Nephron progenitor cell (in vitro differentiated cells): Measurements from ENCODE around the gene ESPN.
A peak's percentile ranks its signal among the peaks of the same experiment; 100 is the strongest.
"Not testable (repeated sequence)": the region's sequence is repeated elsewhere in the genome, so short reads cannot be mapped to it uniquely, and the experiment has no call there.

Experiments used
- DNase-seq: peaks from one replicate; pipeline ENCODE4 v3.0.0; 2021
- H3K27ac Mint-ChIP-seq: 2 replicates; pipeline ENCODE4 v1.8.0; 2021; ENCODE audit warnings: mild to moderate bottlenecking, moderate library complexity, mixed read lengths
- H3K27me3 Mint-ChIP-seq: 2 replicates; pipeline ENCODE4 v1.8.0; 2021; ENCODE audit warnings: mild to moderate bottlenecking, low read depth, mixed read lengths; ENCODE audit not compliant: poor library complexity
- H3K36me3 Mint-ChIP-seq: 2 replicates; pipeline ENCODE4 v1.8.0; 2021; ENCODE audit warnings: low read depth, mixed read lengths
- H3K4me1 Mint-ChIP-seq: 2 replicates; pipeline ENCODE4 v1.8.0; 2021; ENCODE audit warnings: mixed read lengths
- H3K4me3 Mint-ChIP-seq: 2 replicates; pipeline ENCODE4 v1.8.0; 2021; ENCODE audit warnings: mild to moderate bottlenecking, moderate library complexity, mixed read lengths
- H3K9me3 Mint-ChIP-seq: 2 replicates; pipeline ENCODE4 v1.8.0; 2021; ENCODE audit warnings: mild to moderate bottlenecking, moderate library complexity, mixed read lengths
- TF ChIP-seq, protein P1 (sequence below): fragments of 200-600 bp; sonication (generic); IDR thresholded peaks from 2 replicates; pipeline ENCODE4 v1.5.0; 2021; ENCODE audit warnings: antibody characterized with exemption

ESPN gene

DNA sequence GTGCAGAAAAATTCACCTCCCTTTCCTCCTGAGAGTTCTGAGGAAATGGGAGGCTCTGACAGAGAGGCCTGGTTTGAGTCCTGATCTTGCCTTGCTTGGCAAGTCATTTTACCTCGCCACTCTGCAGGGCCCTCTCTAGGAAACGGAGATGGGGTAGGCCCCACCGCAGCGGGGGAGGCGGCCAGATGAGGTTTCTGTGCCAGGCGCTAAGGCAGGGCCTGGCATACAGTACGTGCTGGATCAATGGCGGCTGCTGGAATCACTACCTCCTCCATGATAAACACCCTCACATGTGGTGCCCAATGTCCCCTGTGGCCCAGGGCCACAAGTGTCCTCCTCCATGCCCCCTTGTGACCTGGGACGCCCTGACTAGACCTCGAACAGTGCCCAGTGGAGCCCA lies 67.4 kb downstream of the ESPN start:
- no peak for DNase-seq
- H3K4me1 Mint-ChIP-seq: peaks cover 36% of the 10 kb centered on the region
- H3K9me3 Mint-ChIP-seq: no peaks in the 10 kb centered on the region
- no peak overlapping the region for H3K27ac Mint-ChIP-seq
- no peaks in the 10 kb centered on the region for H3K36me3 Mint-ChIP-seq
- H3K4me3 Mint-ChIP-seq: peak overlapping the region; percentile 83
- H3K27me3 Mint-ChIP-seq: peaks cover 27% of the 10 kb centered on the region
- TF ChIP-seq, protein P1, sequence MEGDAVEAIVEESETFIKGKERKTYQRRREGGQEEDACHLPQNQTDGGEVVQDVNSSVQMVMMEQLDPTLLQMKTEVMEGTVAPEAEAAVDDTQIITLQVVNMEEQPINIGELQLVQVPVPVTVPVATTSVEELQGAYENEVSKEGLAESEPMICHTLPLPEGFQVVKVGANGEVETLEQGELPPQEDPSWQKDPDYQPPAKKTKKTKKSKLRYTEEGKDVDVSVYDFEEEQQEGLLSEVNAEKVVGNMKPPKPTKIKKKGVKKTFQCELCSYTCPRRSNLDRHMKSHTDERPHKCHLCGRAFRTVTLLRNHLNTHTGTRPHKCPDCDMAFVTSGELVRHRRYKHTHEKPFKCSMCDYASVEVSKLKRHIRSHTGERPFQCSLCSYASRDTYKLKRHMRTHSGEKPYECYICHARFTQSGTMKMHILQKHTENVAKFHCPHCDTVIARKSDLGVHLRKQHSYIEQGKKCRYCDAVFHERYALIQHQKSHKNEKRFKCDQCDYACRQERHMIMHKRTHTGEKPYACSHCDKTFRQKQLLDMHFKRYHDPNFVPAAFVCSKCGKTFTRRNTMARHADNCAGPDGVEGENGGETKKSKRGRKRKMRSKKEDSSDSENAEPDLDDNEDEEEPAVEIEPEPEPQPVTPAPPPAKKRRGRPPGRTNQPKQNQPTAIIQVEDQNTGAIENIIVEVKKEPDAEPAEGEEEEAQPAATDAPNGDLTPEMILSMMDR: no peak

DNA sequence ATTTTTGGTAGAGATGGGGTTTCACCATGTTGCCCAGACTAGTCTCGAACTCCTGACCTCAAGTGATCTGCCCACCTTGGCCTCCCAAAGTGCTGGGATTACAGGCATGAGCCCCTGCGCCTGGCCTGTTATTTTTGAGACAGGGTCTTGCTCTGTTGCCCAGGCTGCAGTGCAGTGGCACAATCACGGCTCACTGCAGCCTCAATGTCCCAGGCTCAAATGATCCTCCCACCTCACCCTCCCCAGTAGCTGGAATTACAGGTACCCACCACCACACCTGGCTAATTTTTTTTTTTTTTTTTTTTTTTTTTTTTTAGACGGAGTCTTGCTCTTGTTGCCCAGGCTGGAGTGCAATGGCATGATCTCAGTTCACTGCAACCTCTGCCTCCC lies 69.3 kb downstream of the ESPN start:
- not testable (repeated sequence) for DNase-seq, H3K9me3 Mint-ChIP-seq, H3K4me3 Mint-ChIP-seq, H3K27ac Mint-ChIP-seq, H3K36me3 Mint-ChIP-seq
- H3K27me3 Mint-ChIP-seq: peaks cover 27% of the 10 kb centered on the region
- peaks cover 35% of the 10 kb centered on the region for H3K4me1 Mint-ChIP-seq

DNA sequence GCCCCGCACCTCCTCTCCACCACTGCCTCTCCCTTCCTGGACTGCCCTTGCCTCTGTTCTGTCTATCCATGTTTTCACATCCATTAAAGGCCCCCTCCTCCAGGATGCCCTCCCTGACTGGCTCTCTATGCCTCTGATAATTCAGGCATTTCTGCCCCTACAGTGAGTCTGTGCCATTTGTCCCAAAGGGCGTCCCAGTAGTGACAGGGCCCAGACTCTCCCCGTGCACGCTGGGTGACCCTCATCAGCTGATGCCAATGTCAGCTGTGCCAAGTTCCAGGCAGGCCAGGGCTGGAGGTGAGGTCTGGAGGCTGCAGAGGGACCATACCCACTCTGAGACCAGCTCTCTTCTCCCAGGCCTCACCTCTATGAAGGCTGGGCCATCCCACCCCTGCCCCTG lies 70.1 kb downstream of the ESPN start:
- H3K36me3 Mint-ChIP-seq: no peaks in the 10 kb centered on the region
- no peaks in the 10 kb centered on the region for H3K9me3 Mint-ChIP-seq
- H3K4me1 Mint-ChIP-seq: peaks cover 41% of the 10 kb centered on the region

DNA sequence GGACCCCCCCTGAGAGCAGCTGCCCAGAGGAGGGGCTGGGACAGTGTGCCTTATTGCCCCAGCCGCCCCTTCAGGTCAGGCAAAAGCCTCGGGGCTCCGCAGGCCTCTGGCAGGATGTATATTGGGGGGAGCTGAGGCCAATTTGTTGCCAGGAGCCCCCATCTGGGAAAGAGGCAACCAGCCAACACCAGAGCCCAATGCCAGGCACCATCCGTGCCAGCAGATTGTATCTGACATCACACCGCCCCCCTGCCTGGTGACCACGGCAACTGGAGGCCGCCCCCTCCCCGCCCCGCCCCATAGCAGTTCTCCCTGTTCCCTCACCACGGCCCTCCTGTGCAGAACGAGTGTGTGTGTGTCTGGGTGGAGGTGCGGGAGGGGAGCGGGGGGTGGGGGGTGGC lies 70.5 kb downstream of the ESPN start:
- H3K4me1 Mint-ChIP-seq: peaks cover 44% of the 10 kb centered on the region
- no peak overlapping the region for H3K4me3 Mint-ChIP-seq
- no peaks in the 10 kb centered on the region for H3K36me3 Mint-ChIP-seq
- DNase-seq: no peak
- H3K27me3 Mint-ChIP-seq: peaks cover 27% of the 10 kb centered on the region
- H3K9me3 Mint-ChIP-seq: no peaks in the 10 kb centered on the region
- no peak overlapping the region for H3K27ac Mint-ChIP-seq
- TF ChIP-seq, protein P1: no peak

More for the DNA sequence above, 70.1 kb downstream of the ESPN start:
- Mint-ChIP-seq H3K27me3 (peaks cover 27% of the 10 kb centered on the region), H3K27ac (peak overlapping the region; percentile 66), H3K4me3 (no peak overlapping the region)
- no peak for DNase-seq
- TF ChIP-seq, protein P1: no peak

DNA sequence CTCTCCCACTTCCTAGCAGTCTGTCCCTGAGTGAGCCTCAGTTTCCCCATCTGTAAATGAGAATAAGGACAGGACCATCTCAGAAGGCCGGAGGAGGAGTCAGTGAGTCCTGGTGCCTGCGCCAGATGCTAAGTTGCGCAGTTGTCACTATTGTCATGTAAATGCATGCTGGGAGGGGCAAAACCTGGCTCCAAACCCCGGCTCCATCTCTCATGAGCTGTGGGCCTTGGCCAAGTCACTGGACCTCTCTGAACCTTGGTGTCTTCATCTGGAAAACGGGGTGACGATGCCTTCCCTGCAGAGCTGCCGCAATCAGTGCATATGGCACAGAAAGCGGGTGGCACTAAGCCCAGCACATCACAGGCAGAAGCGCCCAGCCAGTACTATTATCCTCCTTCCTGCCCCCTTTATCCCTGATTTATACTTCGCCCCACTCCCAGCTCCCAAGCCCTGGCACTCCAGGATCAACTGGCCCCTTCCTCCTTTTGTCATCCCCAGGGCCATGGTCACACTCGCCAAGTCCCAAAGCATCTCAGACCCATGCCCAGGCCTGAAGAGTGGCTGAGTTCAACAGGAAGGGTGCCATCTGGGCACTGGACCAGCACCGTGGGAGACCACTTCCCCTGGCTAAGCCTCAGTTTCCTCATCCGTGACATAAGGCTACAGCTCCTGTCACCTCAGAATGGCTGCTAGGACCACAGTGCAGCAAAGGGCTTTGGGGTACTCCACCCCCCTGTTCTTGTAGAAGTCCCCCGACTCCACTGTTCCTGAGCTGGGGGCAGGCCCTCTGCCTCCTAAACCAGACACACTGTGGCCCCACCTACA lies 71.2 kb downstream of the ESPN start:
- TF ChIP-seq, protein P1: no peak
- Mint-ChIP-seq H3K36me3 (no peaks in the 10 kb centered on the region), H3K27me3 (peaks cover 27% of the 10 kb centered on the region), H3K4me1 (peaks cover 46% of the 10 kb centered on the region), H3K9me3 (no peaks in the 10 kb centered on the region), H3K4me3 (peak overlapping the region; percentile 79), H3K27ac (peak overlapping the region; percentile 29)
- DNase-seq: no peak

DNA sequence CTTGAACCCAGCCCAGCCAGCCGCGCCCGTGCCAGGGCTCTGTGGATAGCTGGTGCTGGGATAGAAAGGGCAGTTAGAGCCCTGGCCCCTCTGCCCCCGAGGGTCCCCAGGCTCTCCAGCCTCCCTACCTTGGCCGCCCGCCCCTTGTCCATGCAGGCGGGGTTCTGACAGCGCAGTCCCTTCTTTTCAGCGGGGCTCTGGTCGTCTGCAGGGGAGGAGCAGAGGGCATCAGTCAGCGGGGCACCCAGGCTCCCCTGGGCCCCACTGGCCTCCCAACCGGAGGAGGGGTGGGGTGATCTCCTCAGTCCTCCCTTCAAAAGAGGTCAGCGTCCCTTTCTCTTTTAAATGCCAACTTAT lies 71.8 kb downstream of the ESPN start:
- TF ChIP-seq, protein P1: no peak
- Mint-ChIP-seq H3K4me1 (peaks cover 49% of the 10 kb centered on the region), H3K27me3 (peaks cover 33% of the 10 kb centered on the region), H3K27ac (no peak overlapping the region), H3K4me3 (peak overlapping the region; percentile 79), H3K36me3 (no peaks in the 10 kb centered on the region), H3K9me3 (no peaks in the 10 kb centered on the region)
- DNase-seq: no peak
